Measurements from ENCODE around the gene CUBN. TPM values are rescaled to one million over a fixed set of nuclear protein-coding genes. Genes with fewer than 3 reads are reported as not detected.

CUBN gene
- total RNA-seq, 2 experiments from 2014 or later = 0.30 to 0.76 TPM

DNA sequence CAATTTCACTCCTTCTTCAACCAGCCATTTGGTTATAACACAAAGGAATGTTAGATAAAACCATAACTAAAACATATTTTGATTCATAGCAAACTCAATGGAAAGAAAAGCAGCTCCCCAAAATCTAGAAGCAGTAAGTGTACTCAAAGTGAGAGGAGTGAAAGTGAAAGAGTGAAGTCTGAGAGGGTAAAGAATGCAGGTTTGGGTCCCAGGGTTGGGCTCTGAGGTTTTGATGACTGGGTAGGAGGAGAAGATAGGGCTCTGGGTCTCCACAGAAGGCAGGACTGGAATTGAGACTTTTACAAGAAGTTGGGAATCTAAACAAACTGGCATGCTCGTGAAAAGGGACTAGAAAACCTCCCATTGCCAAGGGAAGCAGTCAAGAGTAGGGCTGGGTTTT, 227.0 kb downstream of the CUBN start:
- no peak overlapping the region for H3K4me3 Mint-ChIP-seq
- DNase-seq = peak; percentile 24
- H3K4me1 Mint-ChIP-seq = peaks cover 10% of the 10 kb centered on the region
- peaks cover 6% of the 10 kb centered on the region for H3K36me3 Mint-ChIP-seq
- H3K9me3 Mint-ChIP-seq = peaks cover 3% of the 10 kb centered on the region
- no peaks in the 10 kb centered on the region for H3K27me3 Mint-ChIP-seq
- H3K27ac Mint-ChIP-seq = peak overlapping the region; percentile 20

DNA sequence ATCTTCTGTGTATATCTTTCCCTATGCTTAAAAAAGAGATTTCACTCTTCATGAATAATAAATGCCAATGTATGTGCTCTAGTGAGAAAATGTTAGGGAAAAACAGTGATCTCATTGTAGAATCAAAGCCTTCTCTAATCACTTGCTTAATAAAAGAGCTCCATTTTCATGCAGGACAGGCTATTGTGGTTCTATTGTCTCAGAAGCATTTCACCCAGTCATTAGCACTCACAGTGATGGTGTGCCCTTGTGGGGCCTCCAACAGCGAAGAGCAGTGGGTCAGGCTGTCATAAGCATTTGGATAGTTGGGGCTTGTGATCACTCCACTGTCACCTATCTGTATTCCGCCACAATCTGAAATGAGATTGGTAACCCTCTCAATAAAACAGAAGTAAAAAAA, 228.5 kb downstream of the CUBN start:
- no peak overlapping the region for H3K4me3 Mint-ChIP-seq
- H3K4me1 Mint-ChIP-seq = peaks cover 7% of the 10 kb centered on the region
- no peak overlapping the region for H3K27ac Mint-ChIP-seq
- no peak for DNase-seq
- H3K9me3 Mint-ChIP-seq = peaks cover 5% of the 10 kb centered on the region
- no peaks in the 10 kb centered on the region for H3K27me3 Mint-ChIP-seq
- H3K36me3 Mint-ChIP-seq = peaks cover 6% of the 10 kb centered on the region

DNA sequence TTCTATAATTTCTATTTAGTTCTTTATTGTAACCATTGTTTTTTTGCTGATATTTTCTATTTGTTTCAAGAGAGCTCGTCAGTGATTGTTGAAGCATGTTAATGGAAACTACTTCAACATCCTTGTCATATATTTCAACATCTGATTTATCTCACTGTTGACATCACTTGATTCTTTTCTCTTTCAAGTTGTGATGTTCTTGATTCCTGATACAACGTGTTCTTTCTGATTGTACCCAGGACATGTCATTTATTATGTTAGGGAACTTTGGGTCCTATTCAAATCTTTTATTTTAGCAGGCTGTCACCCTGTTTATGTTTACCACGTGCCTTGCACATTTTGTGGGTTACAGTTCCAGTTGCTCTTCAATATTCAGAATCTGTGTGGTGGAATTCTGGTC, 232.6 kb downstream of the CUBN start:
- Mint-ChIP-seq H3K4me3 (no peak overlapping the region), H3K36me3 (peaks cover 10% of the 10 kb centered on the region), H3K4me1 (peaks cover 2% of the 10 kb centered on the region), H3K9me3 (peaks cover 7% of the 10 kb centered on the region), H3K27me3 (no peaks in the 10 kb centered on the region), H3K27ac (no peak overlapping the region)
- DNase-seq = no peak

DNA sequence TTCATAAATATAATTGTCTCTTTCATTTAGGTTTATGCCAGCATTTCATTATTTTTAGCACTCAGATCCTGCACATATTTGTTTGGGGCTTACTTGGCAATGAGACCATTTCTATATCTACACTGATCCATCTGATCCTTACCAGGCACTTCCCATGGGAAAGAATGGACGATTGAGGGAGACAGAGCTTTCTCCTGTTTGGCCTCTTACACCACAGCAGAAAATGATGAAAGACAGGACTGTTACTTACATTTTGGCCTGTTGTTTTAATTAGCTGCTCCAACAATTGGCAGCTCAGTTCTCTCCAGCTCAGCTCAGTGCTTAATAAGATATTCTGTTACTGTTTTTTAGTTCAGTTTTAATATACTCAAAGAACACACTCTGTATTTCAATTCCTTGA, 234.8 kb downstream of the CUBN start:
- Mint-ChIP-seq H3K4me1 (peaks cover 16% of the 10 kb centered on the region), H3K9me3 (peaks cover 7% of the 10 kb centered on the region), H3K4me3 (no peak overlapping the region), H3K27ac (no peak overlapping the region), H3K27me3 (peaks cover 8% of the 10 kb centered on the region), H3K36me3 (peaks cover 6% of the 10 kb centered on the region)
- no peak for DNase-seq

DNA sequence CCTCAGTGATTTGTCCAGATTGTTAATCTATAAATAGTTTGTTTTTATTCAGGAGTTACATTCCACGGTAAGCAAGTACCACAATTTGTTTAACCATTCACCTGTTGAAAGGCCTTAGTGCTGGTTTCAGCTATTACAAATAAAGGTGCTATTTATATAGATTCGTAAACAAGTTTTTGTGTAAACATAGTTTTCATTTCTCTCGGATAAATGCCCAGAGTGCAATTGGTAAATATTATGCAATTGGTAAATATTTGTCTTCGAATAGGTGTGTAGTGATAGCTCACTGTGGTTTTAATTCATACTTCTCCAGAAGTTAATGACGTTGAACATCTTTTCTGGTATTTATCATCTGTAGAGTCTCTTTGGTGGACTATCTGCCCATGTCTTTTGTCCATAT, 235.9 kb downstream of the CUBN start:
- peaks cover 7% of the 10 kb centered on the region for H3K9me3 Mint-ChIP-seq
- H3K27me3 Mint-ChIP-seq = peaks cover 8% of the 10 kb centered on the region

DNA sequence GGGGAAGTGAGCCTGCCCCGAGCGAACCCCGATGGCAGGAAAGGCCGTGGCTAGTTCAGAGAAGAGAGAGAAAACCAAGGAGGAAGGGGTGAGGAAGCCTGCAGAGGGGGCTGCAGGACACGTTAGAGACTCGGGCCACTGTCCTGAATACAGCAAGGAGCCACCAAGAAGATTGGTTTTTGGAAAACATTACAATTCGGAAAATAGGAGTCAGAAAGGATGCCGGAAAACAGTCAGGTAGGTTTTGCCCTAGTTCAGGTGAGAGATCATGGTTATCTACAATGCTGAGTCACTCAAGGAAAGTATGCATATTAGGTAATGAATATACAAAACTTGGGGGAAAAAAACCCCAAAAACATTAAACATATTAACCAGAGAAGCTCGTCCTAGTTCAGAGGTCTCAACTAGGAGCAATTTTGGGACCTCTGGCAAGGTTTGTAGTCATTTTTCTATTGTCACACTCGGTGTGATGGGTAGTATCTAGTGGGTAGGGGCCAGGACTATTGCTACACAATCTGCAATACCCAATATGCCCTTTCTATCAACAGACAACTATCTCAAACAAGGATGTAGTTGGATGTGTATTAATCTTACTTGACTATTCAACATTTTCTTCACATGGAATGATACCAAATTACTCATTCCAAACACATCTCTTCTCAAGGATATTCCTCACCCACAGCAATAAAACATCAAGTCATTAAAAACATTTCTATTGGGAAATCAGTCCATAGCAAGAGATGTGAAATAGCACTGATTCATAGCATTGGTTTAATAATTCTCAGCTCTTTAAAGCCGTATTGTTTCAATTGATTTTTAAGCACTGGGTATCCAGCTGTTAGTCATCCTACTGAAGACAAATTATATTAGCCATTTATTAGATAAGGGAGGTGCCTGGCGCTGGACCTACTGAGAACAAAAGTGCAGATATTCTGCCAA, 238.0 kb downstream of the CUBN start:
- Mint-ChIP-seq H3K4me3 (peak overlapping the region; percentile 76), H3K36me3 (peaks cover 7% of the 10 kb centered on the region), H3K9me3 (peaks cover 7% of the 10 kb centered on the region), H3K27ac (peak overlapping the region; percentile 90), H3K27me3 (peaks cover 8% of the 10 kb centered on the region), H3K4me1 (peaks cover 16% of the 10 kb centered on the region)
- DNase-seq = peak; percentile 60

More for the DNA sequence above, 235.9 kb downstream of the CUBN start:
- H3K4me1 Mint-ChIP-seq = peaks cover 16% of the 10 kb centered on the region
- no peak for DNase-seq
- H3K36me3 Mint-ChIP-seq = peaks cover 6% of the 10 kb centered on the region
- no peak overlapping the region for H3K27ac Mint-ChIP-seq
- H3K4me3 Mint-ChIP-seq = no peak overlapping the region

DNA sequence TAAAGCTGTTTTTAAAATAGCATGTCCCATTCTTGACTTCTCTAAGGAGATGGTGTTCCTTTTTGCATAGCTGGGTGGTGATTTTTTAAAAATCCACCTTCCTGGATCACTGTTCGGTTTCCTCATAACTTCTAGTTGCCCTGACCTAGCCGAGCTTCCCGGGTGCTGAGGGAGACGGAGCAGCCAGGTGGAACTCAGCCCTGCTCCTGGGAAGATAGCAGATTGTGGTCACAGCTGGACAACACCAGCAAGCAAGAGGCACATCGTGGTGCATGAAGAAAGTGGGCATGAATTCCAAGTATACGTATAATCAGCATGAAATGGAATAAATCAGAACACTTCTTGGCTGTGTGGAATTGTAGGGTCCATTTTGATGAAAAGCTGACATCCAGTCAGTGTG, 238.9 kb downstream of the CUBN start:
- Mint-ChIP-seq H3K4me3 (peak overlapping the region; percentile 76), H3K27me3 (peaks cover 8% of the 10 kb centered on the region), H3K9me3 (peaks cover 3% of the 10 kb centered on the region), H3K36me3 (peaks cover 5% of the 10 kb centered on the region), H3K27ac (peak overlapping the region; percentile 90), H3K4me1 (peaks cover 16% of the 10 kb centered on the region)
- no peak for DNase-seq

DNA sequence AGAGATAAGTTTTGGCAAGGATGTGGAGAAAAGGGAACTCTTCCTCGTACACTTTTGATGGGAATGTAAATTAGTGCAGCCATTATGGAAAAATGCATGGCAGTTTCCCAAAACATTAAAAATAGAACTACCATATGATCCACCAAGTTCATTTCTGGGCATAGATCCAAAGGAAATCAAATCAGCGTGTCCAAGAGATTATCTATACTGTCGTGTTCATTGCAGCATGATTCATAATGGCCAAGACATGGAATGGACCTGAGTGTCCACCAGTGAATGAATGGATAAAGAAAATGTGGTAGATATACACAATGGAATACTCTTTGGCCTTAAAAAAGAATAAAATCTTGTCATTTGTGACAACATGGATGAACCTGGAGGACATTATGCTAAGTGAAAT, 242.0 kb downstream of the CUBN start:
- H3K27ac Mint-ChIP-seq = no peak overlapping the region
- H3K27me3 Mint-ChIP-seq = peaks cover 8% of the 10 kb centered on the region
- no peak overlapping the region for H3K4me3 Mint-ChIP-seq
- H3K9me3 Mint-ChIP-seq = no peaks in the 10 kb centered on the region
- H3K4me1 Mint-ChIP-seq = peaks cover 16% of the 10 kb centered on the region
- DNase-seq = no peak
- peaks cover 2% of the 10 kb centered on the region for H3K36me3 Mint-ChIP-seq

DNA sequence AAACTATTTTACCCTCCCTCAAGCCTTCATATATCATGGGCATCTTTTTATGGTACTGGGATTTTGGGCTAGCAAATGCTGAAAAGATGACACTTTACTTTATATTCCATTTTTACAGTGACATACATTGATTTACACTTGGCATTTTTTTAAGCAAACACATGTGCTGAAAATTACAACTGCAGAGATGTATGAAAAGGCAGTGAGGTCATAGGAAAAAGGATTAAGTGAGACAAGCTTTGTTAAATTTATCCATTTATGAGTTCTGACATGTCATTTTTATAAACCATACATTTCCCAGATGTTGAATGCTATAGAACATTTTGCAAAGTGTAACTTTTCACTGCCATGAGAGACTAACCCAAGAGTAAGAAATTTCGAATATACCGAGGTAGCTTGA, 243.6 kb downstream of the CUBN start:
- Mint-ChIP-seq H3K4me3 (no peak overlapping the region), H3K36me3 (peaks cover 2% of the 10 kb centered on the region), H3K27me3 (no peaks in the 10 kb centered on the region), H3K27ac (no peak overlapping the region), H3K9me3 (no peaks in the 10 kb centered on the region), H3K4me1 (peaks cover 4% of the 10 kb centered on the region)
- DNase-seq = no peak

DNA sequence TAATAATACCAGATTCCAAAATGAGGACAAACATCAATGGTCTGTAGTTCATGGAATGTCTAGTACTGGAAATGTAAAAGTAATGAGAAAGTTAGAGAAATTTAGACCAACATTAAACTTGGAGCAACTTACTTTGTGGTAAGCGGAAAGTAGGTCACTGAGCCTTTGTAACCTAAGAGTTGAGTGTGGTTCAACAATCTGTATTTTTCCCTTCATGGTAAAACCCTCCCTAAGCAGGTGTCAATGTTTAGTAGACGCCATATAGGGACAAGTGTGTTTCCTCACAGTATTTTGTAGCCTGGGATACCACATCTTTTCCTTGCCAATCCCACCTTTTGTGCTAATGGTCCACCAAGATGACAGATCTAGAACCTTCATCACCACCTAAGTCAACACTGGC, 245.1 kb downstream of the CUBN start:
- peaks cover 2% of the 10 kb centered on the region for H3K36me3 Mint-ChIP-seq
- H3K4me1 Mint-ChIP-seq = no peaks in the 10 kb centered on the region
- H3K9me3 Mint-ChIP-seq = no peaks in the 10 kb centered on the region
- H3K27me3 Mint-ChIP-seq = no peaks in the 10 kb centered on the region
- no peak overlapping the region for H3K4me3 Mint-ChIP-seq
- H3K27ac Mint-ChIP-seq = no peak overlapping the region
- no peak for DNase-seq

DNA sequence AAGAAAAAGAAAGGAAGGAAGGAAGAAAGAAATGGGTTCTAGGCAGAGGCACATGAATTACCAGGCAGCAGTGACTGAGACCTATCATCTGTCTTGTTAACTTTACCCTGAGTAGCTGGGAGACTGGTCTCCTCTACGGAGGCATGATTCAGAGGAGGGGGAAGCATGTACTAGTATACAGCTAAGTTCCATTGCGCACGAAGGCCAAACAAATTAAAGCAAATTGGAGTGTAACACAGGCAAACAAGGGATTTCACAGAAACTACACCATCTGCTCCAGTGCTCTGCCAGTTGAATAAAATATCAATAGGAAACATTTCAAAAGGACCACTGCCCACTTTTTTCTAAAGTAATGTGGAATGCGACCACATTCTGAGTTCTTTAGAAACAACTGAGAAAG, 246.5 kb downstream of the CUBN start:
- Mint-ChIP-seq H3K9me3 (no peaks in the 10 kb centered on the region), H3K4me3 (no peak overlapping the region), H3K4me1 (no peaks in the 10 kb centered on the region), H3K27me3 (no peaks in the 10 kb centered on the region), H3K27ac (no peak overlapping the region), H3K36me3 (peaks cover 2% of the 10 kb centered on the region)
- no peak for DNase-seq

DNA sequence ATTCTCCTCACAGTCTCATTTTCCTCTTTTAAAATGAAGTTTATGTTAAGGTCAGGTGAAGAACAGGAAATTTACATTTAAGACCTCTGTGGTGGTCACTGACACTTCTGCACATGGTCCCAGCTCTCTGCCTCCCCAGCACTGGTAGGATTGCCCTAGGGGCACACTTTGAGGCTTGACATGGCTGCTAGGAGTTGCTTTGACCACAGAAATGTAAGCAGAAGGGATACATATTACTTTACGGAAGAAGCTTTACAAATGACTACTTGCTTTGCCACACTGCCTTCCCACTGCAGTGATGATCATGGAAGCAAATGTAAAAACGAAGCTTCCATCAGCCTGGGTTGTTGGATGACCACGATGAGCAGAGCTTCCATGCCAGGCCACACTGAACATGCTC, 259.3 kb downstream of the CUBN start:
- Mint-ChIP-seq H3K27ac (no peak overlapping the region), H3K36me3 (peaks cover 2% of the 10 kb centered on the region)

DNA sequence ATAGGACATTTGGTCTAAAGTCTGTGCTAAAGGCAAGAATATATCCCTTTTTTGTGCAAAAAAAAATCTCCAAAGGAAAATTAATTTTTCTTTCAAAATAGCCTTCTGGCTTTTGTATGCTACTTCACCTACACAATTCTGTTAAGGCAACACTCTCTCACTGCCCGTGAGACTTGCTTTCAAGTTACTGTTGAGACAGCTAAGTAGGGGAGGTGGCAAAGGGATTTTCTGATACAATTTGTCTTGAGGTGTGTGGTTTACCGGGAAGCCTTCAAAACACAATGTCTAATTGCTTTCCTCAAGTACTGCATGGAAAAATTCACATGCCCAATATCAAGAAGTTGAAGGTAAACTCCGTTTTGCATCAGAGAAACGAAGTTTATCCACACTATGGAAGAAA, 261.6 kb downstream of the CUBN start:
- peaks cover 5% of the 10 kb centered on the region for H3K4me1 Mint-ChIP-seq
- H3K27me3 Mint-ChIP-seq = no peaks in the 10 kb centered on the region
- no peaks in the 10 kb centered on the region for H3K9me3 Mint-ChIP-seq
- no peak overlapping the region for H3K4me3 Mint-ChIP-seq
- DNase-seq = no peak
- no peak overlapping the region for H3K27ac Mint-ChIP-seq
- no peaks in the 10 kb centered on the region for H3K36me3 Mint-ChIP-seq

More for the DNA sequence above, 259.3 kb downstream of the CUBN start:
- no peak overlapping the region for H3K4me3 Mint-ChIP-seq
- H3K27me3 Mint-ChIP-seq = no peaks in the 10 kb centered on the region
- no peak for DNase-seq
- H3K4me1 Mint-ChIP-seq = peaks cover 5% of the 10 kb centered on the region
- H3K9me3 Mint-ChIP-seq = no peaks in the 10 kb centered on the region

DNA sequence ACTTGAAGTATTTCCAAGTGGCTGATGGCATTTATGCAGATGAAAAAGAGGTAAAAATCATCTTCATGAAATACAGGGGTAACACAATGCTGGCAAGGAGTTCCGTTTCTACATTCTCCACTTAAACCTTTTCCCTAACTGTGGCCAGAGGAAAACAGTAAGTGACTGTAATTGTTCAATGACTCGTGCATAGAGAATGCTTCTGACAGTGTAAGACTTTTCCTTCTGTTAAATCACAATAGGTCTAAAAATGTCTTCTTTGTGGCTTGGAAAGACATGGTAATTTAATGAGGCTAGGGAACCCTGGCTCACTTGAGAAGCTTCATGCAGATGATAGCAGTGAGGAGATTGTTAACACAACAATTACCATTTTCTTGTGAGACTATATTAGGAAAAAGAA, 262.1 kb downstream of the CUBN start:
- Mint-ChIP-seq H3K4me1 (peaks cover 1% of the 10 kb centered on the region), H3K9me3 (no peaks in the 10 kb centered on the region), H3K27ac (no peak overlapping the region), H3K4me3 (no peak overlapping the region), H3K36me3 (no peaks in the 10 kb centered on the region), H3K27me3 (no peaks in the 10 kb centered on the region)
- DNase-seq = no peak

DNA sequence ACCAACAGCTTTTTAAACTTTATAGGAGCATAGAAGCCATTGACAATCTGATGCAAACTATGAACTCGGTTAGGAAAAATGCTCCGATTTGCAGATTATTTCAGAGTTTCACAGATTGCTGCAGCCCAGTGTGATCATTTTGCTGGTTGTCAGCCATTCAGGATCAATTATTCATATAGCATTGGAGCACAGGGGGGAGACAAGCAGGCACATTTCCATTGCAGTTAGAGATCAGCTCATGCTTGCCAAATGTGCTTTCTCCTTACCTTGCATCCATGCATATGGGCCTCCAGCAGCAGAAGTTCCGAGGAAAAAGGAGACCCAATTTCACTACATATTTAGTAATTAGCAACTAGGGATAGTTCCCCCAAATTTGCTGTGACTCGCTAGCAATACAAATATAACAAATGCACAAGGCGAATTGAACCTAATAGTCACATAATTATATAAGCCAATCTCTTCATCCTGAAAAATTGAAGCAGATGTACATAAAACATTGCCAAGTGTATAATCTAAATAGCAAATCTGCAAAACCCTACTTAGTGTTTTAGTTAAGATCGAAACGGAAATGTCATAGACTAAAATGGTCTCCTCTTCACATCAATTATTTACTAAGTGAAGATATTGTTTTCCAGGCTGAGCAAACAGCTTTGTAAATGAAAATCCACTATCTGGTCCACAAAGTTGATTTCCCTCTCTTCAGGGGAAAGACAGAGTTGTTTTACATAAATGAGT, 262.9 kb downstream of the CUBN start:
- H3K36me3 Mint-ChIP-seq = peaks cover 4% of the 10 kb centered on the region
- H3K9me3 Mint-ChIP-seq = no peaks in the 10 kb centered on the region
- no peak for DNase-seq
- no peaks in the 10 kb centered on the region for H3K4me1 Mint-ChIP-seq
- H3K27ac Mint-ChIP-seq = no peak overlapping the region
- no peak overlapping the region for H3K4me3 Mint-ChIP-seq
- H3K27me3 Mint-ChIP-seq = no peaks in the 10 kb centered on the region

All from activated naive CD8-positive, alpha-beta T cell treated with anti-CD3 and anti-CD28 coated beads for 36 hours (primary cell).